ENCODE results near the gene ASIC4.

The ASIC4 gene

GRCh38 chr2:219480004-219480403 lies 34.3 kb upstream of the ASIC4 start:
- no peak for DNase-seq (ENCODE audit: extremely low read depth in 1 of 2, low read depth in 1 of 2)

- DNase-seq (ENCODE audit: extremely low read depth in 1 of 2, low read depth in 1 of 2) = no peak
Observed at GRCh38 chr2:219482674-219483405, 31.4 kb upstream of the ASIC4 start.

DNA sequence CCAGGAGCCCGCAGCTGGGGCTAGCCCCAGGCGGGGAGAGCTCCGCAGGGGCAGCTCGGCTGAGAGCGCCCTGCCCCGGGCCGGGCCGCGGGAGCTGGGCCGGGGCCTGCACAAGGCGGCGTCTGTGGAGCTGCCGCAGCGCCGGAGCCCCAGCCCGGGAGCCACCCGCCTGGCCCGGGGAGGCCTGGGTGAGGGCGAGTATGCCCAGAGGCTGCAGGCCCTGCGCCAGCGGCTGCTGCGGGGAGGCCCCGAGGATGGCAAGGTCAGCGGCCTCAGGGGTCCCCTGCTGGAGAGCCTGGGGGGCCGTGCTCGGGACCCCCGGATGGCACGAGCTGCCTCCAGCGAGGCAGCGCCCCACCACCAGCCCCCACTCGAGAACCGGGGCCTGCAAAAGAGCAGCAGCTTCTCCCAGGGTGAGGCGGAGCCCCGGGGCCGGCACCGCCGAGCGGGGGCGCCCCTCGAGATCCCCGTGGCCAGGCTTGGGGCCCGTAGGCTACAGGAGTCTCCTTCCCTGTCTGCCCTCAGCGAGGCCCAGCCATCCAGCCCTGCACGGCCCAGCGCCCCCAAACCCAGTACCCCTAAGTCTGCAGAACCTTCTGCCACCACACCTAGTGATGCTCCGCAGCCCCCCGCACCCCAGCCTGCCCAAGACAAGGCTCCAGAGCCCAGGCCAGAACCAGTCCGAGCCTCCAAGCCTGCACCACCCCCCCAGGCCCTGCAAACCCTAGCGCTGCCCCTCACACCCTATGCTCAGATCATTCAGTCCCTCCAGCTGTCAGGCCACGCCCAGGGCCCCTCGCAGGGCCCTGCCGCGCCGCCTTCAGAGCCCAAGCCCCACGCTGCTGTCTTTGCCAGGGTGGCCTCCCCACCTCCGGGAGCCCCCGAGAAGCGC lies 30.6 kb upstream of the ASIC4 start:
- no peak for DNase-seq (ENCODE audit: extremely low read depth in 1 of 2, low read depth in 1 of 2)

GRCh38 chr2:219484343-219485200 lies 29.7 kb upstream of the ASIC4 start:
- DNase-seq (ENCODE audit: extremely low read depth in 1 of 2, low read depth in 1 of 2) = no peak

- no peak for DNase-seq (ENCODE audit: extremely low read depth in 1 of 2, low read depth in 1 of 2)
Observed at GRCh38 chr2:219485201-219485580, 29.1 kb upstream of the ASIC4 start.

GRCh38 chr2:219486380-219486959 lies 27.8 kb upstream of the ASIC4 start:
- no peak for DNase-seq (ENCODE audit: extremely low read depth in 1 of 2, low read depth in 1 of 2)

GRCh38 chr2:219488149-219488843 lies 26.0 kb upstream of the ASIC4 start:
- DNase-seq (ENCODE audit: extremely low read depth in 1 of 2, low read depth in 1 of 2) = no peak

- DNase-seq (ENCODE audit: extremely low read depth in 1 of 2, low read depth in 1 of 2) = no peak
Observed at GRCh38 chr2:219488844-219489194, 25.5 kb upstream of the ASIC4 start.

GRCh38 chr2:219489315-219489714 lies 25.0 kb upstream of the ASIC4 start:
- no peak for DNase-seq (ENCODE audit: extremely low read depth in 1 of 2, low read depth in 1 of 2)

DNA sequence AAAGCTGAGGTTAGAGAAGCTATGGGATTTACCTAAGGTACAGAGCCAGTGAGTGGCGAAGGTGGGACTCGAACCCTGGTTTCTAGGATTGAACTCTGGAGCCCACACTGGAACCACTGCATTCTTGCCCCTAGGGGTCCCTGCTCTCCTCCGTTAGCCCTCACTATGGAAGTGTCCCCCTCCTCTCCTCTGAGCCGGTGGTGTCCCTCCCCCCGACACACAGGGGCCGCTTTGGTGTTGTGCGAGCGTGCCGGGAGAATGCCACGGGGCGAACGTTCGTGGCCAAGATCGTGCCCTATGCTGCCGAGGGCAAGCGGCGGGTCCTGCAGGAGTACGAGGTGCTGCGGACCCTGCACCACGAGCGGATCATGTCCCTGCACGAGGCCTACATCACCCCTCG lies 24.1 kb upstream of the ASIC4 start:
- no peak for DNase-seq (ENCODE audit: extremely low read depth in 1 of 2, low read depth in 1 of 2)

DNA sequence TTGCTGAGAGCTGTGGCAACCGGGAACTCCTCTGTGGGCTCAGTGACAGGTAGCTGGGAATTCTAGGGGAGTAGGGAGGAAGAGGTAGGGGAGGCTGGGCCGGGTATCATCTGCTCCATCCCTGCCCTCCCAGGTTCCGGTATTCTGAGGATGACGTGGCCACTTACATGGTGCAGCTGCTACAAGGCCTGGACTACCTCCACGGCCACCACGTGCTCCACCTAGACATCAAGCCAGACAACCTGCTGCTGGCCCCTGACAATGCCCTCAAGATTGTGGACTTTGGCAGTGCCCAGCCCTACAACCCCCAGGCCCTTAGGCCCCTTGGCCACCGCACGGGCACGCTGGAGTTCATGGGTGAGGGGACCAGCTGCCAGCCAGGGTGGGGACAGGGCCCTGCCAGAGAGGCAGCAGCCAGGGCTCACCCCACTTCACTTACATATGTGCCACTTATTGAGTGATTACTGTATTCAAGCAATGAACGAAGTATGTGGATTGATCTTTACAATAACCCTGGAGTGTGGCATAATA lies 23.6 kb upstream of the ASIC4 start:
- no peak for DNase-seq (ENCODE audit: extremely low read depth in 1 of 2, low read depth in 1 of 2)

DNA sequence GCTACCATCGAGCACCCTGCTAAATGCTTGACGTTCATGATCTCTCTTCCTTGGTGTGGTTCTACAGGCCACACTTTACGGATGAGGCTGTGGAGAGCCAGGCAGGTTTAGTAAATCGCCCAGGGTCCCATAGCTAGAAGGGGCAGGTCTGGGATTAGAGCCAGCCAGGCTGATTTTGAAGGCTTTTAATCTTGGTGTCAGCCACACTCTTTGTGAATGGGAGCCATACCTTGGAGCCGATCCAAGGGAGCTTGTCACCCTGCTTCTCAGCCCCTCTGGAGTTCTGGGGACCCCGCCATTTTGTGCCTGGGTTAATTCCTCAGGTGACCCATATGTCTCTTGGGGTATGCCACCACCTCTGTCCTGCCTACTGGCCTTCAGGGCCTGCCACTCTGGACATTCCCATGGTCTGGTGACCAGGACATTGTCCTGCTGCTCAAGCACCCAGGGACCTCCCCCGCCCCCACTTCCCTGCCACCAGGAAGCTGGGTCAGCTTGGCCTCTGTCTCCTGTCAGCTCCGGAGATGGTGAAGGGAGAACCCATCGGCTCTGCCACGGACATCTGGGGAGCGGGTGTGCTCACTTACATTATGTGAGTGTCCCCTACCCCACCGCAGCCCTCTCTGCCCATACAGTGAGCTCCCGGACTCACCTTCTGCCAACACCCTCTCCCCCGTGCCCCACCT lies 22.9 kb upstream of the ASIC4 start:
- DNase-seq (ENCODE audit: extremely low read depth in 1 of 2, low read depth in 1 of 2) = no peak

- DNase-seq (ENCODE audit: extremely low read depth in 1 of 2, low read depth in 1 of 2) = no peak
Observed at GRCh38 chr2:219492575-219492974, 21.7 kb upstream of the ASIC4 start.

DNA sequence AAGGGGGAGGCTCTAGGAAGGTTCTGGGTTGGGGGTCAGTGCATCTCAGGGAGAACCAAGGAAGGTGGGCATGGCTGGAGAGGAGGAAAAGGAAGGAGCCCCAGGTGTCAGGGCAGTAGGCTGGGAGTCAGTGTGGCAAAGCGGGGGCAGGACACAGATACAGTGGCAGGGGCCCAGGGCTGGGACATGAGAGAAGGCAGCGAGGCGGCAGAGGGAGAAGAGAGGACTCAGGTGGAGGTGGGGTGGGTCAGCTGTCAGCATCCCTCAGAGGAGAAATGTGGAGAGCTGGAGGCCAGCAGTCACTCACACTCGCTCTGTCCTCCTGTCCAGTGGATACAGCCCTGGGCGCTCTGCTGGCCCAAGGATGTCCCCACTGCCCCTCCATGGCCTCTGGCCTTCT lies 21.2 kb upstream of the ASIC4 start:
- no peak for DNase-seq (ENCODE audit: extremely low read depth in 1 of 2, low read depth in 1 of 2)

DNA sequence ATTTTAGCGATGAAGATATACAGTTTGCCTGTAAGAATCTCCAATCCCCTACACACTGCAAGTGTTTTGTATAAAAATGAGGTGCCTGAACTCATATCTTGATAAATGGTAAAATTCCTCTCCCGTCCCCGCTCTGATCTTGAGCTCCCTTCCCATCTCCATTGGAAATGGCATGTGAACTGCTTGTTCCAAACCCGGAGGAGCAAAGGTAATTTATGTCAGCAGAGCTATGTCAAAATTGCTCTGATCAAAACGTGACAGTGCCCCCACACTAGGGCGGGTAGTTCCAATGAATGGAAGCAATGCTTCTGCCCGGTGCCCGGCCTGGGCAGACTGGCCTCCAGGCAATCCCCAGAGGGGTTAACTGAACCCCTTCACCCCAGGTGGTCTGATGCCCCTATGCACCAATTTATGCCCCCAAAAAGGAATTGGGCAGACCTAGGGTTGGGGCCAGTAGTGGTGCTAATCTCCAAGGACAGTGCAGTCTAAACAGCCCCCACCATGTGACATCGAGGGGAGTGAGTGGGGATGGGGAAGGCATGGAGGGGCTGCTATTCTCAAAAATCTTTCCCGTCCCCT lies 19.2 kb upstream of the ASIC4 start:
- no peak for DNase-seq (ENCODE audit: extremely low read depth in 1 of 2, low read depth in 1 of 2)

DNA sequence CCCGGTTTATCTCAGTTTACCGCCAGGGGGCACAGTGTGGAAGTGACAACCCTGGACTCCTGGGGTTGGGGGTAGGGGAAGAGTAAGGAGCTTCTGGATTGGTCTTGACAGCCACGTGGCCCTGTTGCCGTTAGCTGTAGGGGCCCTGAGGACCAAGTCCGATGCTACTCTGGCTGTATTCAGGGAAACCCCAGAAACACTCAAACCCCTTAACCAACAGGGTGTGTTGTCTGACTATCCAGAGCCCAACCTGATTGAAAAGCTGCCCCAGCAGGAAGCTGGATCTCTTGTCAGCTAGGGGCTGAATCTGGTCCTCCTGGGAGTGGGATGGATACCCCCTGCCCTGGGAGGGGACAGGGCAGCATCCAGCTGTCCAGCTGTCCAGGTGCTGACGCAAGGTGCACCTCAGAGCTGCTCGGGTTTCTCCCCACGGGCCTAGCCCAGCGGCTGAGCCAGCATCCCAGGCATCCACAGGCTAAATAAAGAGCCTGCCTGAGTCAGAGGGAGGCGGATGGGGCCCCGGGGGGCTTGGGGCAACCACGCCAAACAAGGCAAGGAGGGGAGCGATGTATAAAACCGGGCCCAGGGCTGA lies 18.7 kb upstream of the ASIC4 start:
- peak in 1 of 2 donors; percentile 43 for DNase-seq (ENCODE audit: extremely low read depth in 1 of 2, low read depth in 1 of 2)

DNA sequence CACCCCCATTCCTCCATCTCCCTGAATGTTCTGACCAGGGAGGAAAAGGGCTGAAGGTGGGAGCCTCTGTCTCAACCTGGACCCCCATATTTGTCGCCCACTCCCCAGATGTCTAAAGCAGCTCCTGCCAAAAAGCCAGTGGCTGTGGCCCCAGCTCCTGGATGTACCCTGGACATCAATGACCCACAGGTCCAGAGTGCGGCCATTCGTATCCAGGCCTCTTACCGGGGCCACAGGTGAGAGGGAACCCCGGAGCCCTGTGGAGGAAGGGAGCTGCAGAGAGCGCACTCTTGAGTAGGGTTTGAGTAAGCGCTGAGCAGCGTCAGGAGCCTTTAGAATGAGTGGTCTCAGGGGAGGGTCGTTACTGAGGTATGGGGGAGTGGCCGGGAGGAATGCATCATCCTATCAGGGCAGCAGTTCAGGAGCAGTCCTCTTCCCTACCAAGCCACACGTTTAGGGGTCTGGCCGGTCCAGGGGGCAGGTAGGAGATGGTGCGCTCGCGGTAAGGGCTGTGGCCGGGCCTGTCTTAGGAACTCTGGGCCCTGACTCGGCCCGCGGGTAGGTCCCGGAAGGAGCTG lies 17.9 kb upstream of the ASIC4 start:
- DNase-seq (ENCODE audit: extremely low read depth in 1 of 2, low read depth in 1 of 2) = no peak

DNA sequence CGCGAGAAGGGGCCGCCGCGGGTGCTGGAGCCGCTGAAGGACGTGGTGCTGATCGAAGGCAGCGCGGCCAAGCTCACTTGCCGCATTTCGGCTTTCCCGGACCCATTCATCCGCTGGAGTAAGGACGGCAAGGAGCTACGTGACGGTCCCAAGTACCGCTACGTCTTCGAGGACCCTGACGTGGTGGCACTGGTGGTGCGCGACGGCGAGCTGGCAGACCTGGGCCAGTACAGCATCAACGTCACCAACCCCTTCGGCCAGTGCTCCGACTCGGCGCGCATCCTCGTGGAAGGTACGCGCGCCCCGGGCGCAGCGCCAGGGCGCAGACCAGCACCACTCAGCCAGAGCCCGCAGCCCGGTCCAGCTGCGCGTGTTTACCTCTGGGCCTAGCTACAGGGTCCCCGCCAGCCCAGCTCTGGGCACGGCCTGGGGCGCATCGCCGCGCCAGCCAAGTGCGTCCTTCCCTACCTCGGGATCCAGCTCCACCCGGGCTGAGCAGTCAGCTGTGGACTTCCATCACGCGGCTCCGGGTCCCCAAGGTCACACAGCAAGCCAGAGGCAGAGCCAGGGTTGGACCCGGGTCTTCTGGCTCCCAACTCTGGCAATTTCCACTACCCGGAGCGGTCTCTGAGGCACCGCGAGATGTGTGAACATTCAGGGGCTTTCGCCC lies 17.3 kb upstream of the ASIC4 start:
- no peak for DNase-seq (ENCODE audit: extremely low read depth in 1 of 2, low read depth in 1 of 2)
